Stimulated activated CD4-positive, alpha-beta T cell treated with anti-CD3 and anti-CD28 coated beads, Interleukin-4, amount 100 ng/mL, for 48 hours (primary cell): ENCODE measurements around the gene MBP.
"Not testable (repeated sequence)": the region's sequence is repeated elsewhere in the genome, so short reads cannot be mapped to it uniquely, and the experiment has no call there.

Experiments used
- DNase-seq, 2 donors: peaks; one replicate each; pipeline ENCODE4 v3.0.0-alpha.2; 2020; ENCODE audit warnings: low read depth in 2 of 2

Gene MBP

DNA sequence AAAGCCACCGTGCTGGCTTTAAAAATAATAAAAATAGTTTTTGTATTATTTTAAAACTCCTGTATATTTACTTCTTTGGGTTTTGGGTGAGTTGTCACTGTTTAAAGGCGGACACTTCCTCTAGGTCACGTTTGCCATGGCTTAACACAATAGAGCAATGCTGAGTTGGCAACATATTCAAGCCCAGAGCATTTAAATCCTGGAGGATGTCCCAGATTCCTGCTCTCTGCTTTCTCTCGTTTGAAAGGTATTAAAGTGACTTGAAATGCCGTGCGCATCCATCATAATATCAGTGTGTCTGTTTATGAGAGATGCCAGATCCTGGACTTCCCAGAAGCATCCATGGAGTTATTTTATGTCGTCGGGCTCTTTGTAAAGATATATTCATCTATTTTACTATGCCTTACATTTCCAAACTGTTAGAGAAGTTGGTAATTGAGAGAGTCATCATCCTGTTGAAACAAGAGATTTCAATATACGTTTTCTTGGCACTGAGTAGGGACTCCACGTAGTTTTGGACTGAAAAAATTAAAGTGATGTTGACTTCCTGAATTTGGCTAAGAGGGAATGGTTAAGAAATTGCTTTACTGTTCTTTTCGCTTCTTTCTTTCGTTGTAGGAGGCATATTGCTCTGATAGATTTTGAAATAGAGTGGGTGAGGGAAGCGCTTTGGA lies 159.6 kb downstream of the MBP start:
- DNase-seq: no peak

DNA sequence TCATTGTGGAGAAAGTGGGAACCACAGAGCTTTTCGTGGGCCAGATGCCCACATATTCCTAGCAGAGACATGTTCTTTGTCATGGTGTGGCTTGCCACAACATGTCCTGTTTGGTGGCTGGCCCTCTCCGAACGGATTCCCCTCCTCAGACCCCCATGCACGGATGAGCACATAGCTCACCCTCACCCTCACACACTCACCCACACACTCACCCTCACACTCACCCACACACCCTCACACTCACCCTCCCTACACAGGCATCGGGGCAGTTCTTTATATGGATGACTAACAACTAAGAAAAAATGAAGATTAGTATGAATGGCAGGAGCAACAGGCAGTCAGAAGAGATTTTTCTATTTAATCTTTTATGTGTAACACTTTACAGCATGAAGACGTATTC lies 160.3 kb downstream of the MBP start:
- no peak for DNase-seq

DNA sequence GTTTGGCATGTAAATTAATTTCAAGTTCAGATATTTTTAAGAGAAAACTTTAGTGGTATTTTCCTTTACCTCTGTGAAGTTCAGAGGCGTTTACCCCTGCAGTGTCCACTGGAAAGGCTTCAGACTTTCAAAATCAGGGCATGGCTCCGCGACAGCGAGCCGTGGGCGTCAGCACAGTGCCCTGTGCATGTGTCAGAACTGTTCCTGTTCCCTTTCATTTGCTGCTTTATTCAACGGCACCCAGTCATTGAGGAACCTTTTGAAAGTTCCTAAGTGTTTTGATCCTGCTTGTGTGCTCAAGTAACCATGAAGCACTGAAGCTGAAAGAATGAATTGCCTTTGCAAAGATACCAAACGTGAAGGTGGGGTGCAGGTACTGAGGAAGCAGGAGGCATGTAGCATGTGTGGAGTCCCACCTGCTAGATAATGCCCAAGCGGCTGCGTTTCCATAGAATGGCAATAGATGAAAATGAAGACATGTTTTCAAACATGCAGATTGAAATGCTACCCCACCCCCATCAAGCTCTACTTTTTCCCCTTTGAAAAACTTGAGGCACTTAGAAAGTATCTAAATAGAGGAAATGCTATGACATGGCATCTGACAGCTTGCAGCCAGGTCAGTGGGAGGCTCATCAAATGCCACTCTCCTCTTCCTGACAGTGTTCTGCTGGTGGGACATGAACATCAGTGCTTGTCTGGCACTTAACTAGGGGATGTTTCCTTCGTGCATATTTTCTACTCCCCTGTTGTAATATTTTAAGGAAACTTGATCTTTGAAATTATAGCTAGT lies 161.6 kb downstream of the MBP start:
- no peak for DNase-seq

DNA sequence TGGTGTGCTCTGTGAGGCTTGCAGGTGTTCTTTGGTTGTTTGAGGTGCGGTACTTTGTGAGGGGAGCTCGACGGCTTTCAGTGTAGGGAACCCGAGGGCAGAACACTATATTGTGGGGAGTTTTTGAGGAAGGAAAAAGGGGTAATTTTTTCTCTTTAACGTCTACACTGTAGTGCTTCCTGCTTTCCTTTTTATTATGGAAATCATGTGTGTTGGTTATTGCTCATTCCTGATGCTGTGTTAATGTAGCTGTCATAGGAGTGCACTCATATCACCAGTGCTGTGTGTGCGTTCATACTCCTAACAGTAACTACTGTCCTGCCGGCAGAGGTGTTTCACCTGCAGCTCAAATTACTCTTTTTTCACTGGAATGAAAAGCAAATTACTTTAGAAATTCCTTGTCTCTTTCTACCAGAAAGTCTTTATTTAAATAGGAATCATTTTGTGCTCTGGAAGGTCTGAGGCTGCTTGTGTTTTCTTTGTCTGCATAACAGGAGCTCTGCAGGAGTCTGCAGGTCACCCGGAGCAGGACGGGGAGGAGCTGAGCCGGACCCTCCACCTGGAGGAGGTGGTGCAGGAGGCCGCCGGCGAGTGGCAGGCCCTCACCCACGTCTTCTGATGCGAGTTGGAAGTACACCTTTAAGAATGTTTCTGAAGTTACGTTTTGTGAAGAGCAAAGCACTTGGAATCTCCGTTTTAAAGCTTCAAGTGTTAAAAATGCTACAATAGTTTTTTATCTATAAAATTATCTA lies 164.7 kb downstream of the MBP start:
- DNase-seq: no peak

DNA sequence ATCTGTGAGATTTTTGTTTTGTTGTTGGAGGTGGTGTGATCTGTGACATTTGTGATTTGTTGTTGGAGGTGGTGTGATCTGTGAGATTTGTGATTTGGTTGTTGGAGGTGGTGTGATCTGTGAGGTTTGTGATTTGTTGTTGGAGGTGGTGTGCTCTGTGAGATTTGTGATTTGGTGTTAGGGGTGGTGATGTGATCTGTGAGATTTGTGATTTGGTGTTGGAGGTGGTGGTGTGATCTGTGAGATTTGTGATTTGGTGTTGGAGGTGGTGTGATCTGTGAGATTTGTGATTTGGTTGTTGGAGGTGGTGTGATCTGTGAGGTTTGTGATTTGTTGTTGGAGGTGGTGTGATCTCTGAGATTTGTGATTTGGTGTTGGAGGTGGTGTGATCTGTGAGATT lies 165.3 kb downstream of the MBP start:
- DNase-seq: not testable (repeated sequence)

DNA sequence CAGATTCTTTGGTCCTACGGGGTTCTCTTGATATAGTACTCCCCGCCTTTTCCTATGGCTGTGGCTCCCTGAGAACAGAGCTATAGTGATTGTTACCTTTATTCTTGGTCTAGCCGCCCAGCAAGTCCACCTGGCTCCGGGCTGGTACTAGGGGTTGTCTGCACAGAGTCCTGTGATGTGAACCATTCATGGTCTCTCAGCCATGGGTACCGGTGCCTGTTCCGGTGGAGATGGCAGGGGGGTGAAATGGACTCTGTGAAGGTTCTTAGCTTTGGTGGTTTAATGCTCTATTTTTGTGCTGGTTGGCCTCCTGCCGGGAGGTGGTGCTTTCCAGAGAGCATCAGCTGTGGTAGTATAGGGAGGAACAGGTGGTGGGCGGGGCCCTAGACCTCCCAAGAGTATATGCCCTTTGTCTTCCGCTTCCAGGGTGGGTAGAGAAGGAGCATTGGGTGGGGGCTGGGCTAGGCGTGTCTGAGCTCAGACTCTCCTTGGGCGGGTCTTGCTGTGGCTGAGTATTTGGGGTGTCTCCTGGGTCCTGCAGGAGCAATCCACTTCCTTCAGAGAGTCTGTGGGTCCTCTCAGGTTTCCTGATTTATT lies 166.9 kb downstream of the MBP start:
- DNase-seq: not testable (repeated sequence)

DNA sequence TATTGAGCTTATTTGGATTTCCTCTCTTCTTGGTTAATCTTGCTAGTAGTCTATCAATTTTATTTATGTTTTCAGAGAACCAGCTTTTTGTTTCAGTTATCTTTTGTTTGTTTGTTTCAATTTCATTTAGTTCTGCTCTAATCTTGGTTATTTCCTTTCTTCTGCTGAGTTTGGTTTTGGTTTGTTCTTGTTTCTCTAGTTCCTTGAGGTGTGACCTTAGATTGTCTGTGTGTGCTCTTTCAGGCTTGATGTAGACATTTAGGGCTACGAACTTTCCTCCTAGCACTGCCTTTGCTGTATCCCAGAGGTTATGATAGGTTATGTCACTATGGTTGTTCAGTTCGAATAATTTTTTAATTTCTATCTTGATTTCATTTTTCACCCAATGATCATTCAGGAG lies 168.6 kb downstream of the MBP start:
- DNase-seq: no peak

DNA sequence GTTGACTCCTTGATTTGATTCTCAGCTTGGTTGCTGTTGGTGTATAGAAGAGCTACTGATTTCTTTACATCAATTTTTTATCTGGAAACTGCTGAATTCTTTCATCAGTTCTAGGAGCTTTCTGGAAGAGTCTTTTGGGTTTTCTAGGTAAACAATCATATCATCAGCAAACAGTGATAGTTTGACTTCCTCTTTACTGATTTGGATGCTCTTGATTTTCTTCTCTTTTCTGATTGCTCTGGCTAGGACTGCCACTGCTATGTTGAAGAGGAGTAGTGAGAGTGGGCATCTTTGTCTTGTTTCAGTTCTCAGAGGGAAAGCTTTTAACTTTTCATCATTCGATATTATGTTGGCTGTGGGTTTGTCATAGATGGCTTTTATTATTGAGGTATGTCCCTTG lies 169.7 kb downstream of the MBP start:
- DNase-seq: no peak

DNA sequence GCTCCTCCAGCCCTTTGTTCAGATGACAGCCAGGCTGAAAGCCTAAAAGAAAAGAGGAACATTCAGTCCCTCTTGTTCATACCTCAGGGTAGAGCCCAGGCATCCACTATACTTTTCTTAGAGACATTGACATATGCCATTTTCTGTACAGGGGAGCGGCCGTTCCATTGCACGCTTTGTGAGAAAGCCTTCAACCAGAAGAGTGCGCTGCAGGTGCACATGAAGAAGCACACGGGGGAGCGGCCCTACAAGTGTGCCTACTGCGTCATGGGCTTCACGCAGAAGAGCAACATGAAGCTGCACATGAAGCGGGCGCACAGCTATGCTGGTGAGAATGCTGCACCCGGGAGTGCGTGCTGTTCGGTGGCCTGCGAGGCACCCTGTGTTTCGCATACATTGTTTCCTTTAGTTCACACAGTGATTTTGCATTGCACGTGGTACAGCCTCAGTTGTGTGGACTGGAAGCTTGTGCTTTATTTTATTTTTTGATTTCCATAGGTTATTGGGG lies 172.0 kb downstream of the MBP start:
- DNase-seq: no peak

DNA sequence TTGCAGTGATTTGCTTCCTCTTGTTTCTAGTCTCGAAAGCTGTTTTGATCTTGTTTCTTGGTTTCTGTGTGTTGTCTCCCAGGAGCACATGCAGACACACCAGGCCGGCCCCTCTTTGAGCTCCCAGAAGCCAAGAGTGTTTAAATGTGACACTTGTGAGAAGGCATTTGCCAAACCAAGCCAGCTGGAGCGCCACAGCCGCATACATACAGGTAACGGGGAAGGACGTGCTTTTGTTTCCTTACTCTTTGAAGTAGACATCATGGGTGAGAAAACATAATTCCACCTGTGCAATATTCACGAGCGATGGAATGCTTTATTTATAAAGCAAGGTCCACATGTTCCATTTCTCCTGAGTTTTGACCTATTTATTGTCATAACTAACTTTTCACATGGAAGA lies 173.0 kb downstream of the MBP start:
- DNase-seq: no peak

DNA sequence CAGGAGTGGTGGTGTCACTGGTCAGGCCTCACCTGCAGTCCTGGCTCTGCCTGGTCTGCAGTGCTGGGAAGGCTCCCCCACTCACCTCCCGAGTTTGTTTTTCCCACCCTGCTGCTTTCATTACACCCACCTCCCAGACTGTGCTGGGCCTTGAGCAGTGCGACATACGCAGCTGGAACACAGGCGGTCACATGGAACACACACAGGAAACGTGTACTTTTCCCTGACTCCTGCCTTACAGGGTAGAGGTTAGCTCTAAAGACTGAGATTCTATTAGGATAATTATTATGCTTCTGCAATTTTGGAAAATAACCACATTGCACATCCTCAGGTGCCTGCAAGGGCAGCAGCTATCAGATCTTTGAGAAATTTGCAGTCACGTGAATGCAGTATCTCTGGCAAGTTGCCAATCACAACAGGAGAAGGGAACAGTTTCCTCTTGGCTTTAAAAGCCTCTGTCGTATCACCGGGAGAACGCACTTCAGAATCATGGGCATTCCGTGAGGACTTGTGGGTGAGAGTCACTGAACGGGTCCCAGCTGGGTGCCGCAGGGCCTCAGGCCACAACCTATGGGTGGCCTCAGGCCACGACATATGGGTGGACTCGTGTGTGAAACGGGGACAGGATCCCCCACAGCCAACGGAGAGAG lies 173.8 kb downstream of the MBP start:
- no peak for DNase-seq

DNA sequence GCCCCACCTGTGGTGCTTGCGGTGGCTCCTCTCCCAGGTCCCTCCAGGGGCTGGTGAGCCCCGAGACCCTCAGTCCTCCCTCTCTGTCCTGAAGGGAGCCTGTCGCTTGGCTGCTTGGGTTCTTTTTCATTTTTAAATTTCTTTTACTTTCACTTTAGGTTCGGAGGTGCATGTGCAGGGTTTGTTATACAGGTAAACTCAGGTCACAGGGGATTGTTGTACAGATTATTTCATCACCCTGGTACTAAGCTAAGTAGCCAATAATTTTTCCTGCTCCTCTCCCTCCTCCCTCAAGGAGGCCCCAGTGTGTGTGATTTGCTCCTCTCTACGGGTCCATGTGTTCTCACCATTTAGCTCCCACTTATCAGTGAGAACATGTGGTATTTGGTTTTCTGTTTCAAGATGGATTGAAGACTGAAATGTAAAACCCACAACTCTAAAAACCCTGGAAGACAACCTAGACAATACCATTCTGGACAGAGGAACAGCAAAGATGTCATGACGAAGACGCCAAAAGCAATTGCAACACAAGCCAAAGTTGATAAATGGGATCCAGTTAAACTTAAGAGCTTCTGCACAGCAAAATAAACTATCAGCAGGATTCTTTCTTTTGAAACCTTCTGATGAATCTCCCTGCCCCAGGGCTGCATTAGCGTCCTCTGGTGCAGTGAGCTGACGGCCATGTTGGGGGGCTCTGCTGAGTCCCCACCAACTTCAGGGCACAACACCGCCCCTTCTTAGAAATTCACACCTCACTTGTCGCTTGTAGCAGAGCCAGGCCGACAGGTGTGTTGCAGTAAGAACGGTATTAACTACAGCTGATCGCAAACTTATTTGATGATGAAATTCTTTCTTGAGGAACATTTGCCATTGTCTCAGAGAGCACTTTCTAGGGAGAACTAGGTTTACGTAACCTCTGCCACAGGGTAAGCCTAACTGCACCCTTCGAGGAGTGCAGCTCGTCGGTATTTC lies 174.9 kb downstream of the MBP start:
- DNase-seq: no peak

DNA sequence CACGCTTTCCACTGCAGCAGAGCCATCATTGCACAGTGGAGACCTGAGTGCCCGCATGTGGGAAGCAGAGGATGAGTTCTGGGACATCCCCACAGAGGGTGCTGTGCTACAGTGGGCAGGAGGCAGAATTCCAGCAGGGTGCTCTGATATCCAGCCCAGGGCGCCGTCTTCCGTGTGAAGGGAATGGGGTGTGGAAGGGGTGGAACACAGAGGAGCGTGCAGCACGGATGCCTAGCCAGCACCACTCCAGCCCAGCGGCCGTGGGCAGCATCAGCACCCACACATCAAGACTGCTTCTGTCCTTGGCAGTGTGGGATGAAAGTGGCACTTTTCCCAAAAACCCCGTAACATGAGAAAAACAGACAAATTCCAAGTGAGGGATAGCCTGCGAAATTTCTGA lies 175.9 kb downstream of the MBP start:
- no peak for DNase-seq

DNA sequence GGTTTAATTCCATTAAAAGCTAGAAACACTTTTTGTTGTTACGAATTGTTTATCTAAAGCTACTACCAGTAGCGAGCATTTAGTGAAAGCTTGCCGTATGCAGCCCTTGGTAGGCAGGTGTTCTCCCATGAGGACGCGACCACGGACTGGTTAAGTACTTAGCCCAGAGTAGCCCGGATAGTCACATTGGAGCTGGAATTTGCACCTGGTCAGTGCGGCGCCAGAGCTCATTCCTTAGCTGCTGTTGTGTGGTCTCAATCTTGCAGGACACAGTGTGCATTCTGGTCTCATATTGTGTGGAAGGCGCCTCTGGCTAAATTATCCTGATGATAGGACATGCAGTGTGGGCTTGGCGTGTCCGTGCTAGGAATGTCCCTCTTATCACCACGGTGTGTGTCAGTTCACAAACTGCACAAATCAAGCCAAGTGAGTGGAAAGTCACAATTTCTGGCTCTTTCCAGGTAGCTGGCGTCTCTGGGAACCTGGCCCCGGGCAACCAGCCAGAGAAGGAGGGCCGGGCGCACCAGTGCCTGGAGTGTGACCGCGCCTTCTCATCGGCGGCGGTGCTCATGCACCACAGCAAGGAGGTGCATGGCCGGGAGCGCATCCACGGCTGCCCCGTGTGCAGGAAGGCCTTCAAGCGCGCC lies 176.9 kb downstream of the MBP start:
- no peak for DNase-seq

DNA sequence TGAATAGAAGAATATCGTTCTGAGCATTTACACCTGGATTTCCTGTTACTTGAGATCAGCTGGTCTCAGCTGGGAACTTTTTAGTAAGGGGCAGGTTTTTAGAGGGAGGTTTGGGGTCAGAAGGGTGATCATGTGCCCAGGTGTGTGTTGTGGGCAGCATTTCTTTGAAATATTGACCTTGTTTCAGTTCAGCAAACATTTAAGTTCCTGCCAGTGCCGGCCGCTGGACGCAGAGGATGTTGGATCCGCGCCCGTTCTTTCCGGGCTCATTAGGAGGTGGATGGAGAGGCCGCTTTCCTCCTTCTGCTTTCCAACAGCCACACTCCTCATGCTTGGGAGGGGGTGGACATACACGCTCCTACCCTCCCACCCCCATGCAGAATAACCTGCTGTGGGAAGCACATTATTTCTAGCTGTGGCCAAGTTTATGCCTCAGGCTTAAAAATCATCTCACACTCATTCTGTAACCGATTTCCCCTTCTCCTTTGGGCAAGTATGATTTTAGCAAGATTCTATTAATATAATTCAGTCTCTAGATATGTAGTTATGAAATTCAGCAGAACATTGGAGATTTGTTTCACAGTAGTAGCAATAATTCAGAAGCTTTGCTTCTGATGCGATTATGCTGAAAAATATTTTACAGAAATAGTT lies 178.9 kb downstream of the MBP start:
- no peak for DNase-seq

DNA sequence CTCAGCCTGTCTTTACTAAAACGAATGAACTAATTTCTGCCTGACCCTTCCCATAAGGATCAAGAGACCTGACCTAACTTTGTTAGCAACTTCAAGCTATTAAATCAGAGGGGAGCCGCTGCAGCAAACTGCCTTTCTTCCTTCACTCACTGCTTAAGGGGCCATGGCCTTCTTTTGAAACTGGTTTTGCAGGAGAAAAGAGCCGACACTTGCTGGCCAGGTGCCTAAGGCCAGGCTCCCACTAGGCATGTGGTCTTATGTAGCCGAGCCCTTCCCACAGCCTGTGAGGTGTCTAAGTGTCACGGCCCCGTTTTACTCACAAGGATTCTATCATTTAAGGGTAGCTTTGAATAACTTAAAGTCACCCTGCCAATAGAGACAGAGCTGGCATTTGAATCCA lies 179.4 kb downstream of the MBP start:
- no peak for DNase-seq

DNA sequence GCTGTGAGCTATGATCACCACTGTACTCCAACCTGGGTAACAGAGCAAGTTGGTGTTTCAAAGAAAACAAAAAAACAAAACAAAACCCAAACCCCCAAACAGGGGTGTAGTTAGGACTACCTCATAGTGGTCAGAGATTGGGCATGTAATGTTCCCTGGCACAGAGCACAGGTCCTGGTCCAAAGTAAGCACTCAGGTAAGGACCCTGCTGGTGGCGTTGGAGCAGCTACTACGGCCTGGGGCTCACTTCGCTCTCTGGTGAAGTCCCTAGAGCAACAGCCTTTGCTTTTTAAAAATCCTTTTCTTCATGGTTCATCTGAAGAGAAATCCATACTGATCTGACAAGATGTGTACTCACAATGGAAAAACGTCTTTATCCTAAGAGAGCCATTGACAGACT lies 179.8 kb downstream of the MBP start:
- no peak for DNase-seq

DNA sequence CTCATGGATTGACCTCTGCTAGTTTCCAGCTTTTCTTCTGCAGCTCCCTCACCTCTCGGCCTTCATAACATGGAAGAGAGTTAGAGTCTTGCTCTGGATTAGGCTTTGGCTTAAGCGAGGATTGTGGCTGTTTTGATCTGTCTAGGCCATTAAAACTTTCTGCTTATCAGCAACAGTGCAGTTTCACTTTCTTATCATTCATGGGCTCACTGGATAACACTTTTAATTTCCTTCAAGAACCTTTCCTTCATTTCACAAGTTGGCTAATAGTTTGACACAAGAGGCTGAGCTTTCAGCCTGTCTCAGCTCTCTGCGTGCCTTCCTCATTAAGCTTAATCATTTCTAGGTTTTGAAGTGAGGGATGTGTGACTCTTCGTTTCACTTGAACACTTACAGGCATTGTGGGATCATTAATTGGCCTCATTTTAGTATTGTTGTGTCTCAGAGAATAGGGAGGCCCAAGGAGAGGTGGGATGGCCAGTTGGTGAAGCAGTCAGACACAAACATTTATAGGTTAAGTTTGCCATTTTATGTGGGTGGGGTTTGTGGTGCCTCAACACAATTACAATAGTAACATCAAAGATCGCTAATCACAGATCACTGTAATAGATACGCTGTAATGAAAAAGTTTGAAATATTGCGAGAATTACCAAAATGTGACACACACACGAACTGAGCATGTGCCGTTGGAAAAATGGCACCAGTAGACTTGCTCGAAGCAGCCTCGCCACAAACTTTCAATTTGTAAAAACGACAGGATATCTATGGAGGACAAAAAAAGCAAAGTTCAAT lies 180.9 kb downstream of the MBP start:
- DNase-seq: no peak

DNA sequence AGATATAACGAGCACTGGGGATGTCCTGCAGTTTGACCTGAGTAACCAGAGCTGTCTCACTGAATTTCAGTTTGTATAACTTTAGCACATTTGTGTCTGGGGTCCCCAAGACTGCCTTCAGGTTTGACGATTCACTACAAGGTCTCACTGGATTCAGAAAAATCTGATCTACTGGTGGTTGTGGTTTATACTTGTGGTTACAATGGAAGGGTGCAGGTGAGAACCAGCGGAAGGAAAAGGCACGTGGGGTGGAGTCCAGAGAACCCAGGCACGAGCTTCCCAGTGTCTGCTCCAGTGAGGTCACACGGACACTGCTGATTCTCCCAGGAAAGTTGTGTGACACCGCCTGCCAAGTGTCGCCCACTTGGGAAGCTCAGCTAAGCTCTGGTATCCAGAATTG lies 184.2 kb downstream of the MBP start:
- DNase-seq: no peak
